NCI-H2081 (cell line): ENCODE results near the gene HASPIN.

Source experiments
- DNase-seq, 2 experiments: peaks; one replicate each; lab custom pipeline; 2025; lab: John Stamatoyannopoulos, UW

HASPIN gene

GRCh38 chr17:3735515-3735914 lies 11.8 kb downstream of the HASPIN start:
- DNase-seq = no peak

DNA sequence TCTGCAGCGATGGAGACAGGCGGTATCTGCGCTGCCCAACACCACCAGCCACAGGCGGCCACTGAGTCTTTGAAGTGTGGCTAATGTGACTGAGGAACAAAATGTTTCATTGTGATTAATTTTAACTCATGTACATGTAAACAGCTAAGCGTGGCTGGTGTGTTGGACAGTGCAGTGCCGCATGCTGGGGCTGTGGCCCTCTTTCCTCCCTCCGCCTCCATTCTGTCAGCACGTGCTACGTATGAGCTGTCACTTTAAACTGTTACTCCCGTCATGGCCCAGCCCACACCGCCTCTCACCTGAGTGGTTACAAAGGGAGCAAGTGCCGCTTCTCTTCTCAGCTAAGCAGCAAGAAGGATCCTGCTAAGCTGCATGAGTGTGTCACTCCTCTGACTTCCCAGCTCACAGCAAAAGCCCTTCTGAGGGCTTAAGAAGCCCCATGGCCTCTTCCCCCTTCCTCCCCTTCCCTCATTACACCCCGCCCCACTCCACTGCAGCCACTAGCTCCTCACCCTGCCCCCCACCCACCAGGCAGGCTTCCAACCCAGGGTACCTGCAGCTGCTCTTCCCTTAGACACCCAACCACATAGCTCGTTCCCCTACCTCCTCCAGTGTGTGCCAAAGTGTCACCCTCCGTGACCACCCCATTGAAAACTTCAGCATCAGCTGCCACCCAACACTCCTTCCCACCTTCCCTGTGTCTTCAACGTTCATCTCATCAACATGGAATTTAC lies 15.0 kb downstream of the HASPIN start:
- DNase-seq = peak in 1 of 2 experiments; percentile 21

DNA sequence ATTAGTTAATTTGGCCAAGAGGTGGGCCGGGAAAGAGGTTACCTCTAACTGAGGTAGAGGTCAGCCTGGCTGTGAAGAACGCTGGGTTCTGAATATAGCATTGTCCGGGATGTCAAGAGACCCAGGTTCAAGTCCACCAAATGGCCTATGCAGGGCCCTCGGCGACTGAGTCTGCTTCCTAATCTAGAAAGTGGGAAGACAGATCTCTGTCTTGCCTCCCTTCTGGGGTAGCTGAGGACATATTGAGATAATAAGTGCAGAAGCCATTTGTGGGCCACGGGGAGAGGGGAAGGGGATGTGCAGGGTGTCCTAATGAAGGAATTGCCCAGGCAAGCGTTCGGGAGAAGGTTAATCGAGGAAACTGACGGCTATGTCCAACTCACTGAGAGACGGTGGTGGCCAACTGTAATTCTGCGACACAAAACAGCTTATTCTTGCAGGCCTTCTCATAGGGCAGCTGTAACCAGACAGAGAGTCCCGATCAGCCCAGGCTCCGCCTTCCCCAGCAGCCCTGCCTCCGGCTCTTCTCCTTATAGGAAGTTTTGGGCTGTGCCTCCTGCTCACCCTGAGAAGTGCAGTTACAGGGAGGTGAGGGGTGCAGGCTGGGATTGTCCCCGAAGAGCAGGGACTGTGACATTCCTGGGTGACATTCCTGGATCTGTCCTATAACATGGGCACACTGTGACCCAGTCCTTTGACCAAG lies 15.9 kb downstream of the HASPIN start:
- DNase-seq = no peak

GRCh38 chr17:3740611-3741073 lies 16.9 kb downstream of the HASPIN start:
- DNase-seq = no peak

DNA sequence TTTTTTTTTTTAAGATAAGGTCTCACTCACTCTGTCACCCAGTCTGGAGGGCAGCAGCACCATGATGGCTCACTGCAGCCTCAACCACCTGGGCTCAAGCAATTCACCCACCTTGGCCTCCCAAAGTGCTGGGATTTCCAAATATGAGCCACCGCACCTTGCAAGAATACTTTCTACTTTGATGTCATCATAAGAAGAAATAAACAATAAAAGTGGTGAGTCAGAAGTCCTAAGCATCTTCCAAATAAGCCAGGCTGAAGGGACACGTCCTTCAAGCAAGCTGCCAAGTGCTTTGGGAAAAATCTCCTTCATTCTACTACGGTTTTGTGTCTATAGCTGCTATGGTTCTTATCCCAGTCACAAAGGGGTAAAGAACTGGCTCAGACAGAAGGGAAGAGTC lies 20.3 kb downstream of the HASPIN start:
- DNase-seq = no peak

- no peak for DNase-seq
Measured at GRCh38 chr17:3745071-3745470, 21.4 kb downstream of the HASPIN start.

DNA sequence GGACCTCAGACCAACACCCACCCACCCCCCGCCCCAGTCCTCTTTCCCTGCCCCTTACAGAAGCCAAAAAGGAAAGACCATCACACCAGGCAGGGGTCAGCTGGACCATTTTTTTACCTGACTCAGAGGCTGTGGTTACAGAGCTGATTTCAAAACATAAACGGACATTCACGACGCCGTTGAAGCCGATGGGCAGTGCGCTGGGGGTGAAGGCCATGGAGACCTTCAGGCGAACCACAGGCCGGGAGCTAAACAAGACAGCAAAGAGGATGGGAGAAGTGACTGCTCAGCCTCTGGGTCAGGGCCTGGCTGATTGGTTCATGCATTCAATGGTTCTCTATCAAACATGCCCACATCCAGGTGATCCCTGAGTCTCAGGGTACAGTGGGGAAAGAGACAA lies 24.1 kb downstream of the HASPIN start:
- no peak for DNase-seq

- no peak for DNase-seq
Measured at GRCh38 chr17:3748576-3748975, 24.9 kb downstream of the HASPIN start.

DNA sequence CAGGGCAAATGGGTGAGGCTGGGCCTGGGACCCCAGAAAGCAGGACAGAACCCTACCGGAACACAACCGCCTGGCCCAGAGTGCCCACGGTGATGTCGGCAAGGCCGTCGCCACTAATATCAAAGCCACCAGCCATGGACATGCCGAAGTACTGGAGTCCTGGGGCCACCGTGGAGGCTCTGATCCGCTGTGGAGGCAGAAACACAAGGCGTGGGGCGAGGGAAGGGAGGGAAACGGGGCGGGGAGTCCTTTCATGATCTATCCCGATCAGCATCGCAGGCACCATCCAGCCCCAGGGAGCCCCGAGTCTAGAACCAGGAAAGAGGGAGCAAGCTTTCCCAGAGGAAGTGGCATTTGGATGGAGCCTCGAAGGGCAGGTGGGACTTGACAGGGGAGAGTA lies 26.6 kb downstream of the HASPIN start:
- DNase-seq = no peak

DNA sequence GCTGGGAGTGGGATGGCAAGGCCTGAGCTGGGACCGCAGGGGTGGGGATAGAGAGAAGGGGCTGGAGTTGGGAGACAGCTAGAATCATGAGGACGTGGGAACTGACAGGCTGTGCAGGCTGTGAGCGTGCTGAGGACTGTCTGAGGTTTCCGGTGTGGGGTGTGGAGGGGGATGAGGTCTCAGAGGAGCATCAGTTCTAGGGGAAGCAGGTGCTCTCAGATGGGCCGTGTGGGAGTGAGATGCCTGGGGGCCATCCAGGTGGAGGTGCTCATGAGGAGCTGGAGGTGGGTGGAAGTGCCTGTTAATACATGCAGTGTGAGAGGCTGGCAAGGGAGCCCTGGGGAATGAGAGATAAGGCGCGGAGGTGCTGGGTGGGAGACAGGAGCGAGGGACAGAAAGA lies 27.2 kb downstream of the HASPIN start:
- no peak for DNase-seq

DNA sequence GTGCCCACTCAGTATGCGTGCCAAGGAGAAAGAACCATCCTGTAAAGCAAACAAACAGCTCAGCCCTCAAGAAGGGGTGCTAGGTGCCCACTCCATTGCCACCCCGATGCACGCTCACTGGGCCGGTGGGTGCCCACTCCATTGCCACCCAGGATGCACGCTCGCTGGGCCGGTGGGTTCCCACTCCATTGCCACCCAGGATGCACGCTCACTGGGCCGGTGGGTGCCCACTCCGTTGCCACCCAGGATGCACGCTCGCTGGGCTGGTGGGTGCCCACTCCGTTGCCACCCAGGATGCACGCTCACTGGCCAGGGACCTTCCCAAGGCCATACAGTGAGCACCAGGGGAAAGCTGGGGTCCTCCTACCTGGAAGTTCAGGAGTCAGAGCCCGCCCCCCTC lies 28.1 kb downstream of the HASPIN start:
- DNase-seq = no peak

- no peak for DNase-seq
Measured at GRCh38 chr17:3753624-3754023, 29.9 kb downstream of the HASPIN start.

GRCh38 chr17:3754066-3754457 lies 30.4 kb downstream of the HASPIN start:
- no peak for DNase-seq

GRCh38 chr17:3754458-3755334 lies 31.0 kb downstream of the HASPIN start:
- DNase-seq = peak; percentile 84 to 92

DNA sequence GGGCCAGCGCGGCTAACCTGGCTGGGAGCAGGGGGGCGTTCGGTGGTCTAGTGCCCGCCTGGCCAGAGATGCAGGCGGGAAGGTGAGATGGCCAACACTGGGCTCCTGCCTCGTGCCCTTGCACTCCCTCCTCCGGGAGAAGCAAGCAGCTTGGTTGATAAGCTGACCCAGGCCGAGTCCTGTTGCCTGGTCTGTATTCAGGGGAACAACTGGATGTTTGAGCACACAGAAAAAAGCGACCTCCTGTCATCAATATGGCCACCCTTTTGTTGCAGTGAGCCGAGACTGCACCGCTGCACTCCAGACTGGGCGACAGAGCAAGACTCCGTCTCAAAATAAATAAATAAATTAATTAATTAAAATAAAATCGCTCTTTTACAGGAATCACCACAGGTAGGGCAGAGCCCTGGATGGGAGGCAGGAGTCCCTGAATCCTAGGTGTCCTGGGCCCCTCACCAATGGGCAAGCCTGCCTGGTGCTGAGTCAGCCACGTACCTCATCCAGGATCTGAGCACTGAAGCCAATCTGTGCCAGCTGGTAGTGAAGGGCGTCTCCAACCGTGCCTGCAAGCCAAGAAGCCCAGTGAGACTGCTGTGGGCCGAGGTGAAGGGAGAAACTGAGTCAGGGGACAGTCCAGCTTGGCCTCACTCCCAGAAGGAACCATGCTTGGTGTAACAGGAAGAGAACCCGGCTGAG lies 31.8 kb downstream of the HASPIN start:
- DNase-seq = no peak

DNA sequence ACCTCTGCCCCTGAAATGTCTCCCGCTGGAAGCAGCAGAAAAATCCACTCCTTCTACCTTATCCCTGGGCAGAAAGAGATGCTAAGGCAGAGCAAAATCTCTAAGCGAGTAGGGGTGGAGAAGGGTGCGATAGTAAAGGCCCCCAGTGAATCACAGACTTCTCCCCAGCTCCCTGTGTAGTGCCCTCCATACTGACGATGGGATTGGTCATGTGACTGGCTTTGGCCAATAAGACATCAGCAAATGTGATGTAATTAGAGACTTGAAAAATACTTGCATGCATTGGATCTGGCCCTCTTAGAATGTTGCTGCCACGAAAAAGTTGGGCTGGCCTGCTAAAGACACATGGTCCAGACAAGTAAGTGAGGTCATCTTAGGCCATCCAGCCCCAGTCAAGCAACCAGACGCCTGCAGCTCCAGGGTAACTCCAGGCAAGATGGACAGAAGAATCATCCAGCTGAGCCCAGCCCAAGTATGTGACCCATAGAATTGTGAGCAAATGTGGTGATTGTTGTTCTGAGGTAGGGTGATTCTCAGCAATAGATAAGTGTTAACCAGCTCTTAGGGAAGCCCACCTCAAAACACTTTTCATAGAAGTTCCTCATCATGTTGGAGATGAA lies 36.0 kb downstream of the HASPIN start:
- DNase-seq = no peak

- no peak for DNase-seq
Measured at GRCh38 chr17:3761036-3761917, 37.6 kb downstream of the HASPIN start.

DNA sequence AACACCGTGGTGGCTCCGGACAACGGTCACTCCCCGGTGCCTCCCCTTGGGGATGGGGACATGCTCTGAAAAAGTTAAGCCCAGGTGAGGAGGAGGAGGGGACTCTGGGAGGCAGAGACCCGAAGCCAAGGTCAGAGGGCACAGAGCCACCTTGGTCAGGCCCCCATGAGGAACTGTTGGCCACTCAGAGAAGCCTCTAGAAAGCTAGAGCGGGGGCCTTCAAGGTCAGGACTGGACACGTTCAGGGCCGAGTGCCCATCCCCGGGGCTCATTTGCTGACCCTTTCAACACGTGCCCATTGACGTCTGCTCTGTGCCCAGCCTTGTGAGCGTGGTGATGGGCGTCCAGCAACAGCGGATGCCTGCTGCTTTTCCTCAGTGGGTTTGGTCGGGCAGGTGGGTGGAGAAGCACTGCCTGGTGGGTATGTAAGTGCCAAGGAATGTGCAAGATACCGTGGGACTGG lies 38.2 kb downstream of the HASPIN start:
- DNase-seq = no peak

DNA sequence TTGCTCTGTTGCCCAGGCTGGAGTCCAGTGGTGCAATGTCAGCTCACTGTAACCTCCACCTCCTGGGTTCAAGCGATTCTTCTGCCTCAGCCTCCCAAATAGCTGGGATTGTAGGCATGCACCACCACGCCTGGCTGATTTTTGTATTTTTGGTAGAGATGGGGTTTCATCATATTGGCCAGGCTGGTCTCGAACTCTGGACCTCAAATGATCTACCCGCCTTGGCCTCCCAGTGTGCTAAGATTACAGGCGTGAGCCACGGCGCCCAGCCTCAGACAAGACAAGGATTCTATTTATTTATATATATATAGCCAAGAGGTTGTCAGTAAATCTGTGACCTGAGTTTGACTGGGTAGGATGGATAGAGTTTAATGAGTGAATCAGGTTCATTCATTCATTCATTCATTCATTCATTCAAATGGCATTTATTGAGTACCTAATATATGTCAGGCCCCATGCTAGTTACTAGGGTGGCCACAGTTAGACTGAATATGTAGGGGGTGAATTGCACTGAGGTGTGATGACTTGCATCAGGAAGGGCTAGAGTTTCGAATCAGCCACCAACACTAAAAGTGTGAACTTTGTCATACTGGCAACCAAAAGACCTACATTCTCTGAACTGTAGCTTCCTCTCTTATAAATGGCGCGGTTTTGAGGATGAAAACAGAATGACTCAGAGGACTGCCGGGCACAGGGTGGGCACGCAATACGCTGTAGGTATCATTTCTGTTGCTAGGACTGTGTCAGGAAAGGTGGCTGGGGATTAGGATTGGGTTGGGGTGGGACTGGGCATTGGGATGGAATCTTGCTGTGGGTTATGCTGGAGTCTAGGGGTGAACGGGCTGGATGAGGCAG lies 39.4 kb downstream of the HASPIN start:
- DNase-seq = no peak
